H1 (cell line): Measurements from ENCODE around the gene GDPD4. TPM values are rescaled to one million over a fixed set of nuclear protein-coding genes. Genes with fewer than 3 reads are reported as not detected.

Source experiments
- CTCF ChIA-PET: fragments of 300-600 bp; sonication (Branson Sonifier 250); formaldehyde crosslinking; loops from one replicate; lab custom pipeline; 2021; ENCODE audit not compliant: partially characterized antibody; lab: Charles Lee
- POLR2A ChIA-PET: fragments of 300-600 bp; sonication (Branson Sonifier 250); formaldehyde crosslinking; loops from one replicate; lab custom pipeline; 2021; ENCODE audit warnings: inconsistent platforms; ENCODE audit not compliant: partially characterized antibody; lab: Charles Lee
- DNase-seq, 2 experiments: peaks; one replicate each; pipeline versions ENCODE4 v3.0.0 to v3.0.0-alpha.2; 2010 to 2022; ENCODE audit warnings: low spot score in 2 of 2, low read depth in 1 of 2, mixed read lengths in 1 of 2
- FAIRE-seq: peaks from 2 replicates; lab custom pipeline; 2011; peaks lifted over from hg19 to GRCh38; lab: Jason Lieb, UNC
- H2AFZ ChIP-seq: 2 replicates; pipeline ENCODE4 v1.8.1; 2012; ENCODE audit warnings: low read length, inconsistent platforms
- H2AK5ac ChIP-seq: 2 replicates; pipeline ENCODE4 v1.6.1; 2013; ENCODE audit warnings: low read depth, low read length
- H2BK120ac ChIP-seq: replicated peaks from 2 replicates; pipeline ENCODE3; 2013; ENCODE audit warnings: low read depth, low read length, inconsistent platforms
- H2BK12ac ChIP-seq: 2 replicates; pipeline ENCODE4 v1.6.1; 2013; ENCODE audit warnings: low read depth, low read length
- H2BK15ac ChIP-seq: 2 replicates; pipeline ENCODE4 v1.6.1; 2013; ENCODE audit warnings: low read length
- H2BK20ac ChIP-seq: 2 replicates; pipeline ENCODE4 v1.6.1; 2013; ENCODE audit warnings: low read length
- H2BK5ac ChIP-seq: 2 replicates; pipeline ENCODE4 v1.6.1; 2013; ENCODE audit warnings: low read depth, low read length
- H3K14ac ChIP-seq: 2 replicates; pipeline ENCODE4 v1.6.1; 2013; ENCODE audit warnings: inconsistent platforms; ENCODE audit not compliant: insufficient read length
- H3K18ac ChIP-seq: 2 replicates; pipeline ENCODE4 v1.6.1; 2013; ENCODE audit warnings: low read length; ENCODE audit errors: extremely low read depth
- H3K23ac ChIP-seq: 2 replicates; pipeline ENCODE4 v1.6.1; 2013; ENCODE audit warnings: inconsistent platforms; ENCODE audit not compliant: insufficient read length
- H3K23me2 ChIP-seq: 2 replicates; pipeline ENCODE4 v1.6.1; 2013; ENCODE audit warnings: low read depth, low read length
- H3K27ac ChIP-seq: 2 replicates; pipeline ENCODE4 v1.6.1; 2011; ENCODE audit warnings: low read depth, low read length, inconsistent platforms
- H3K27me3 ChIP-seq, 4 experiments: replicated peaks in 1 of 4; 1 replicate in 1 of 4; 2 replicates in 3 of 4; pipeline versions ENCODE4 v1.6.1 to v1.8.1; 2011 to 2013; ENCODE audit warnings: low read length in 3 of 4, mild to moderate bottlenecking in 3 of 4, inconsistent platforms in 2 of 4, mixed read lengths in 2 of 4, moderate library complexity in 1 of 4; ENCODE audit not compliant: control insufficient read depth in 3 of 4, insufficient read depth in 3 of 4; ENCODE audit errors: extremely low read depth in 1 of 4
- H3K36me3 ChIP-seq, 4 experiments: 2 replicates each; pipeline versions ENCODE4 v1.6.1 to v1.8.1; 2011 to 2013; ENCODE audit warnings: mild to moderate bottlenecking in 4 of 4, low read length in 3 of 4, moderate library complexity in 2 of 4, control low read depth in 1 of 4, inconsistent platforms in 1 of 4; ENCODE audit not compliant: insufficient read depth in 4 of 4, control insufficient read depth in 2 of 4
- H3K4ac ChIP-seq: replicated peaks from 2 replicates; pipeline ENCODE3; 2013; ENCODE audit warnings: low read length, low read depth, mixed read lengths, inconsistent platforms; ENCODE audit not compliant: insufficient read length
- H3K4me1 ChIP-seq, 4 experiments: replicated peaks in 1 of 4; 1 replicate in 1 of 4; 2 replicates in 3 of 4; pipeline versions ENCODE4 v1.6.1 to v1.8.1; 2011 to 2013; ENCODE audit warnings: low read length in 3 of 4, inconsistent platforms in 2 of 4, mixed read lengths in 1 of 4; ENCODE audit not compliant: insufficient read depth in 4 of 4, control insufficient read depth in 3 of 4
- H3K4me2 ChIP-seq, 2 experiments: 2 replicates each; pipeline versions ENCODE4 v1.6.1 to v1.8.1; 2011 to 2013; ENCODE audit warnings: low read depth in 2 of 2, low read length in 2 of 2, control low read depth in 1 of 2, inconsistent platforms in 1 of 2, mild to moderate bottlenecking in 1 of 2; ENCODE audit not compliant: insufficient read depth in 1 of 2
- H3K4me3 ChIP-seq, 4 experiments: fragments of 200-600, 300-600 bp in 1 of 4; sonication (generic), shearing (Covaris generic), sonication (Bioruptor Twin) in 1 of 4; 2 replicates each; pipeline versions ENCODE4 v1.5.1 to v1.8.1; 2011 to 2016; ENCODE audit warnings: low read length in 4 of 4, low read depth in 3 of 4, control low read depth in 2 of 4, inconsistent platforms in 2 of 4, mild to moderate bottlenecking in 2 of 4, mixed read lengths in 1 of 4, moderate library complexity in 1 of 4; ENCODE audit not compliant: insufficient read depth in 2 of 4; ENCODE audit errors: extremely low read depth in 1 of 4
- H3K56ac ChIP-seq: replicated peaks from 2 replicates; pipeline ENCODE3; 2013; ENCODE audit warnings: low read depth, mild to moderate bottlenecking, mixed read lengths, low read length, inconsistent platforms; ENCODE audit not compliant: insufficient read length
- H3K79me1 ChIP-seq: 2 replicates; pipeline ENCODE4 v1.6.1; 2013; ENCODE audit warnings: low read depth, low read length, control low read depth
- H3K79me2 ChIP-seq, 2 experiments: 2 replicates each; pipeline versions ENCODE4 v1.6.1 to v1.8.1; 2012 to 2013; ENCODE audit warnings: low read length in 2 of 2, mild to moderate bottlenecking in 2 of 2, inconsistent platforms in 1 of 2; ENCODE audit not compliant: insufficient read depth in 2 of 2, control insufficient read depth in 1 of 2
- H3K9ac ChIP-seq, 4 experiments: replicated peaks in 1 of 4; 1 replicate in 1 of 4; 2 replicates in 3 of 4; pipeline versions ENCODE4 v1.6.1 to v1.8.1; 2011 to 2013; ENCODE audit warnings: low read depth in 3 of 4, low read length in 3 of 4, control low read depth in 2 of 4, mild to moderate bottlenecking in 2 of 4, moderate library complexity in 2 of 4, inconsistent platforms in 1 of 4; ENCODE audit errors: extremely low read depth in 1 of 4
- H3K9me3 ChIP-seq, 2 experiments: 2 replicates each; pipeline versions ENCODE4 v1.6.1 to v1.8.1; 2012 to 2013; ENCODE audit warnings: mild to moderate bottlenecking in 2 of 2, moderate library complexity in 2 of 2, control low read depth in 1 of 2, inconsistent platforms in 1 of 2, low read depth in 1 of 2, low read length in 1 of 2, mixed read lengths in 1 of 2; ENCODE audit not compliant: insufficient read depth in 2 of 2
- H4K20me1 ChIP-seq, 2 experiments: replicated peaks in 1 of 2; 2 replicates each; pipeline versions ENCODE3 to v1.8.1; 2011 to 2013; ENCODE audit warnings: inconsistent platforms in 2 of 2, low read length in 2 of 2, mild to moderate bottlenecking in 1 of 2; ENCODE audit not compliant: insufficient read depth in 2 of 2, control insufficient read depth in 1 of 2
- H4K5ac ChIP-seq: 2 replicates; pipeline ENCODE4 v1.6.1; 2013; ENCODE audit warnings: low read length, low read depth, mixed read lengths, inconsistent platforms; ENCODE audit not compliant: insufficient read length
- H4K8ac ChIP-seq: 2 replicates; pipeline ENCODE4 v1.8.0; 2013; ENCODE audit warnings: mild to moderate bottlenecking, moderate library complexity, low read length, inconsistent platforms; ENCODE audit not compliant: insufficient read depth; ENCODE audit errors: extremely low read depth
- H4K91ac ChIP-seq: replicated peaks from 2 replicates; pipeline ENCODE3; 2013; ENCODE audit warnings: low read length, mixed read lengths, inconsistent platforms; ENCODE audit not compliant: insufficient read length
- BACH1 ChIP-seq: IDR thresholded peaks from 2 replicates; pipeline ENCODE4 v1.6.1; 2012; ENCODE audit warnings: low read length, improper control_type of control experiment
- CBX8 ChIP-seq: fragments of 300-800, 300-1000 bp; sonication (generic); IDR thresholded peaks from 2 replicates; pipeline ENCODE4 v1.7.1; 2016; ENCODE audit warnings: low read depth, low read length, borderline replicate concordance
- E2F6 ChIP-seq: IDR thresholded peaks from 2 replicates; pipeline ENCODE4 v1.6.1; 2012; ENCODE audit warnings: inconsistent platforms
- EGR1 ChIP-seq: IDR thresholded peaks from 2 replicates; pipeline ENCODE4 v1.6.1; 2011; ENCODE audit warnings: low read depth, low read length, borderline replicate concordance
- EZH2 ChIP-seq: fragments of 200-600 bp; sonication (generic); IDR thresholded peaks from 2 replicates; pipeline ENCODE4 v1.7.1; 2012; ENCODE audit warnings: low read depth, mild to moderate bottlenecking, moderate library complexity, low read length, inconsistent platforms; ENCODE audit not compliant: severe bottlenecking
- FOSL1 ChIP-seq: IDR thresholded peaks from 2 replicates; pipeline ENCODE4 v1.6.1; 2011; ENCODE audit warnings: mild to moderate bottlenecking, low read depth, low read length, moderate library complexity; ENCODE audit not compliant: insufficient read depth
- HDAC6 ChIP-seq: IDR thresholded peaks from one replicate; pipeline ENCODE4 v1.7.1; 2012; ENCODE audit warnings: low read depth, mild to moderate bottlenecking, inconsistent platforms, low read length, moderate library complexity
- JUN ChIP-seq: IDR thresholded peaks from 2 replicates; pipeline ENCODE4 v1.6.1; 2011; ENCODE audit warnings: low read depth, mild to moderate bottlenecking, improper control_type of control experiment, low read length
- KDM5A ChIP-seq: fragments of 200-600 bp; IDR thresholded peaks from 2 replicates; pipeline ENCODE4 v1.7.1; 2012; ENCODE audit warnings: mild to moderate bottlenecking, low read length, inconsistent platforms, mixed read lengths
- PHF8 ChIP-seq: fragments of 200-600 bp; sonication (generic); conservative IDR thresholded peaks from 2 replicates; pipeline ENCODE4 v1.7.1; 2012; ENCODE audit warnings: low read depth, mild to moderate bottlenecking, inconsistent platforms, low read length, moderate library complexity
- RFX5 ChIP-seq: IDR thresholded peaks from 2 replicates; pipeline ENCODE4 v1.6.1; 2011; ENCODE audit warnings: low read depth, low read length, improper control_type of control experiment, borderline replicate concordance
- SP2 ChIP-seq: IDR thresholded peaks from 2 replicates; pipeline ENCODE4 v1.6.1; 2012; ENCODE audit warnings: mild to moderate bottlenecking, low read length, inconsistent platforms
- SRF ChIP-seq: IDR thresholded peaks from 2 replicates; pipeline ENCODE4 v1.6.1; 2011; ENCODE audit warnings: mild to moderate bottlenecking, low read depth, low read length, moderate library complexity
- TEAD4 ChIP-seq: IDR thresholded peaks from 2 replicates; pipeline ENCODE4 v1.6.1; 2012; ENCODE audit warnings: low read depth, low read length, inconsistent platforms, mixed read lengths
- ZNF274 ChIP-seq: IDR thresholded peaks from 2 replicates; pipeline ENCODE4 v1.7.0; 2012; ENCODE audit warnings: low read length, borderline replicate concordance; ENCODE audit errors: extremely low read depth
- WGBS, 2 experiments: shearing (Covaris generic) in 1 of 2; methylation state at CpG; one replicate each; pipeline versions ENCODE4 v1.1.6 to v1.1.7; 2013 to 2015; ENCODE audit warnings: low lambda C conversion rate in 2 of 2, mixed read lengths in 2 of 2, inconsistent platforms in 1 of 2, low coverage in 1 of 2, missing lambda C conversion rate in 1 of 2; ENCODE audit not compliant: insufficient replicate concordance in 2 of 2, insufficient coverage in 1 of 2, insufficient read length in 1 of 2; ENCODE audit errors: extremely low coverage in 1 of 2, missing lambda C conversion rate in 1 of 2; 5-methylcytosine and 5-hydroxymethylcytosine counted together
- polyA plus RNA-seq, 7 experiments: library from polyadenylated mRNA; depleted of rRNA in 3 of 7; stranded (reverse) in 5 of 7; unstranded in 2 of 7; fragments of >200 nt in 5 of 7; fragments of 200-250 nt in 2 of 7; gene quantifications; 1 replicate in 5 of 7; 2 replicates in 1 of 7; 4 replicates in 1 of 7; pipeline versions ENCODE4 v1.2.1 to v1.2.3, GENCODE V29; 2011 to 2013; ENCODE audit warnings: missing spikeins in 2 of 7, mixed read lengths in 2 of 7
- total RNA-seq: library from RNA; stranded (reverse); fragmentation: NEBNext Ultra II Directional; extraction: Animal tissue kit (Norgen Biotek cat#: 25700); gene quantifications from 2 replicates; pipeline ENCODE4 v1.2.1, GENCODE V29; 2021

GDPD4 gene
- total and polyA plus RNA-seq, 2 of the 8 experiments (the other 6 are each of a cell fraction or from before 2014, with no cell fraction given): not detected

DNA sequence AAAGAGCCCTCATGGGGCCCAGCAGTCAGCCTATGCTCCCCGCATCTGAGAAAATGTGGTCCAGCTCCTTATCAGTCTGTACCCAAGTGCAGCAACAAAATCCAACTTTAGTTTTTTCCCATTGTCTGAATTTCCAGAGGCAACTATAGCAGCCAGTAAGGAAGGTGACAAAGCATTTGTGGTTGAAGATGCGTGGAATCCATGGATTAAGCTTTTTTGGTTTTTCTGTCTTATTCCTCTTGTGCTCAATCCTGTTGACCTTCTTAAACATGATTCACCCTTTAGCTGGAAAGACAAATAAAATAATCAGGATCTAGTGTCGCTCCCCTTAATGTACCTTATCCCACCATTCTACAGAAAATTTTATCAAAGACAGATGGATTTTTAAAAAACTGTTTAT is 14.3 kb downstream of the GDPD4 start:
- H3K4me1 ChIP-seq: no peaks in the 10 kb centered on the region
- no peak overlapping the region for H2AFZ ChIP-seq
- no peak overlapping the region for H4K91ac ChIP-seq
- no peaks in the 10 kb centered on the region for H3K79me2 ChIP-seq
- H3K27me3 ChIP-seq: no peaks in the 10 kb centered on the region
- H3K4ac ChIP-seq: no peak overlapping the region
- CTCF ChIA-PET: interaction anchor here (1.3 kb wide), 1 partner anchor 24 kb away, joined by 3 read pairs; no protein-coding TSS in a partner anchor
- H3K56ac ChIP-seq: no peak overlapping the region
- H3K9ac ChIP-seq: no peak overlapping the region
- H3K9me3 ChIP-seq: no peaks in the 10 kb centered on the region
- H3K23me2 ChIP-seq: no peaks in the 10 kb centered on the region; the same call in 1 of the 2 replicates
- WGBS, 2 experiments: 90% methylated on average over 3 of the region's 3 CpGs; no CpG with 5 or more reads in 1 of the 2 experiments
- no peak overlapping the region for H3K4me2 ChIP-seq
- H2BK20ac ChIP-seq: no peak overlapping the region
- H3K23ac ChIP-seq: no peak overlapping the region
- H4K5ac ChIP-seq: no peak overlapping the region
- H2BK5ac ChIP-seq: no peak overlapping the region
- H3K36me3 ChIP-seq: no peaks in the 10 kb centered on the region
- H2BK120ac ChIP-seq: no peak overlapping the region
- POLR2A ChIA-PET: interaction anchor here (0.6 kb wide), 1 partner anchor 180 kb away, joined by 3 read pairs; no protein-coding TSS in a partner anchor
- no peaks in the 10 kb centered on the region for H3K79me1 ChIP-seq
- FAIRE-seq (no peak), DNase-seq (no peak)
- no peak overlapping the region for H2BK12ac ChIP-seq
- H2BK15ac ChIP-seq: no peak overlapping the region
- no peak overlapping the region for H2AK5ac ChIP-seq
- H4K20me1 ChIP-seq: no peaks in the 10 kb centered on the region
- H3K14ac ChIP-seq: no peak overlapping the region
- no peak overlapping the region for H3K18ac ChIP-seq
- no peak overlapping the region for H4K8ac ChIP-seq
- no peak overlapping the region for H3K4me3 ChIP-seq
- no peak overlapping the region for H3K27ac ChIP-seq
- no peak for TF ChIP-seq JUN
- TF ChIP-seq SRF: no peak
- TF ChIP-seq HDAC6: no peak
- no peak for TF ChIP-seq ZNF274
- TF ChIP-seq CBX8: no peak
- TF ChIP-seq BACH1: no peak
- TF ChIP-seq FOSL1: no peak
- TF ChIP-seq TEAD4: no peak
- no peak for TF ChIP-seq PHF8
- no peak for TF ChIP-seq SP2
- no peak for TF ChIP-seq EGR1
- TF ChIP-seq RFX5: no peak
- no peak for TF ChIP-seq KDM5A
- TF ChIP-seq E2F6: no peak
- no peak for TF ChIP-seq EZH2
